Activated naive CD4-positive, alpha-beta T cell treated with anti-CD3 and anti-CD28 coated beads for 36 hours (primary cell): ENCODE measurements around the gene EIF5A. TPM values are rescaled to one million over a fixed set of nuclear protein-coding genes. Genes with fewer than 3 reads are reported as not detected.

Experiments
- CTCF ChIA-PET: fragments of 350-600 bp; sonication (Branson Sonifier 250); formaldehyde crosslinking; loops from one replicate; lab custom pipeline; 2021; ENCODE audit warnings: antibody characterized with exemption; lab: Charles Lee
- DNase-seq: peaks from one replicate; pipeline ENCODE4 v3.0.0-alpha.2; 2020
- H3K27ac Mint-ChIP-seq: one replicate; pipeline ENCODE4 v1.8.0; 2021; ENCODE audit warnings: mild to moderate bottlenecking, mixed read lengths
- H3K27me3 Mint-ChIP-seq: one replicate; pipeline ENCODE4 v1.8.0; 2021; ENCODE audit warnings: low read depth, mixed read lengths
- H3K36me3 Mint-ChIP-seq: one replicate; pipeline ENCODE4 v1.8.0; 2021; ENCODE audit warnings: low read depth, mixed read lengths
- H3K4me1 Mint-ChIP-seq: one replicate; pipeline ENCODE4 v1.8.0; 2021; ENCODE audit warnings: low read depth, mixed read lengths
- H3K4me3 Mint-ChIP-seq: one replicate; pipeline ENCODE4 v1.8.0; 2021; ENCODE audit warnings: mild to moderate bottlenecking, moderate library complexity, mixed read lengths
- H3K9me3 Mint-ChIP-seq: one replicate; pipeline ENCODE4 v1.8.0; 2021; ENCODE audit warnings: mixed read lengths
- intact Hi-C: fragments of 100-400 bp; cut with micrococcal nuclease; formaldehyde crosslinking; loops from one replicate; pipeline ENCODE4 v1.15.1; 2023
- total RNA-seq, 2 experiments: library from RNA; stranded (reverse); gene quantifications; one replicate each; pipeline ENCODE4 v1.2.3, GENCODE V29; 2021

EIF5A gene
- total RNA-seq, 2 experiments from 2014 or later: 757 to 792 TPM

DNA sequence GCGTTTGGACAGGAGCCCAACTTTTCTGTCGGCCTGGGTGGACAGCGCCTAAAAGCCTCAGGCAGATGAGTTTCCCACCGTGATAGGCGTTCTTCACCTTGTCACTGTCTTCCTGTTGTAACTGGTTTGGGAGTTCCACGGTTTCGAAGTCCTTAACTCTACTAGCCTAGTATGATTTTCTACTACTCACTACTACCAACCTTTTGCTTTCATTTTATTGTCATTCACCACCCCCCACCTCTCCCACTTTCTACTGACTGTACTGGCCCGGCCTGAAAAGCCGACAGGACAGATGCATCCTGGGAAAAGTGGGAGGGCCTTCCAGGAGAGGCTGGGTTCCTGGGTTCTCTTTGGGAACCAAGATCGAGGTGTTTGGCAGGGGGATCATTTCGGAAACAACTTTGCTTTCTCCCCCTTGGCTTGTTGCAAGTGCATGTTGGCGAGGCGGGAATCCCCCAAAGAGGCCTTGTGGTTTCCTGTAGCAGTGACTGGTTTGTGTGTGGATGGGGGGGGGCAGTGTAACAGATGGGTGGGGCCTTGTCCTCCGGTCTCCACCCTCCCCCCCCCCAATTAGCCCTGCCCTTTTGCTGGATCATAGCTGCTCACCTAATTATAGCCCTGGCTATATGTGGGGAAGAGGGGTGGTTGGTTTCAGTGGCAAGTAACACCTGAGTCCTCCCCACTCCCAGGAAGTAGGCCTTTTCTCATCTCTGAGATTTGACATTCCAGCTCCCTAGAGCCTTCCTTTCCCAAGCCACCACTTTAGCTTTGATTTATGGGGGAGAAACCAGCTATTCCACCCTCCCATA, 1.4 kb downstream of the EIF5A start:
- peak overlapping the region; percentile 96 for H3K27ac Mint-ChIP-seq
- H3K4me3 Mint-ChIP-seq: peak overlapping the region; percentile 78
- H3K9me3 Mint-ChIP-seq: no peaks in the 10 kb centered on the region
- peaks cover 48% of the 10 kb centered on the region for H3K36me3 Mint-ChIP-seq
- intact Hi-C loops: loop anchor here (1.0 to 5.0 kb wide), 5 partner anchors 176 to 548 kb away; partner anchors contain the start of genes CYB5D1, NAA38, POLR2A and TMEM88
- H3K27me3 Mint-ChIP-seq: no peaks in the 10 kb centered on the region
- CTCF ChIA-PET: interaction anchor here (0.9 to 1.4 kb wide), 4 partner anchors 11 to 28 kb away, joined by 3 to 4 read pairs (median 3); partner anchors contain the start of gene ACAP1
- peaks cover 49% of the 10 kb centered on the region for H3K4me1 Mint-ChIP-seq
- peak; percentile 92 for DNase-seq

DNA sequence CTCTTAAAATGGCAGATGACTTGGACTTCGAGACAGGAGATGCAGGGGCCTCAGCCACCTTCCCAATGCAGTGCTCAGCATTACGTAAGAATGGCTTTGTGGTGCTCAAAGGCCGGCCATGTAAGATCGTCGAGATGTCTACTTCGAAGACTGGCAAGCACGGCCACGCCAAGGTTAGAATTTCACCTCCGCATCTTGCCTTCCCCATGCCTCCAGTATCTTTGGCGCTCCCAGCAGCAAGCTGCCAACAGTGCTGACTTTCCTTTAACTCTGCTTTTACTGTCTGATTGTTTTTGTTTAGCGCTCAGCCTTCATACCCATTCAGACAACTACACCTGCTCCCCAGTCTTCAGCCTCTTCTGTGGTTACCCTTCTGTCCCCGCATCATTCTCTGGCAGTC, 2.2 kb downstream of the EIF5A start:
- H3K36me3 Mint-ChIP-seq: peaks cover 48% of the 10 kb centered on the region
- H3K27me3 Mint-ChIP-seq: no peaks in the 10 kb centered on the region
- CTCF ChIA-PET: interaction anchor here (1.0 to 1.5 kb wide), 5 partner anchors 11 to 47 kb away, joined by 3 to 4 read pairs (median 3); partner anchors contain the start of gene ACAP1
- no peak for DNase-seq
- peak overlapping the region; percentile 96 for H3K27ac Mint-ChIP-seq
- no peaks in the 10 kb centered on the region for H3K9me3 Mint-ChIP-seq
- intact Hi-C loops: loop anchor here (2.0 to 5.0 kb wide), 4 partner anchors 175 to 548 kb away; partner anchors contain the start of genes CYB5D1, NAA38, POLR2A and TMEM88
- H3K4me3 Mint-ChIP-seq: peak overlapping the region; percentile 78
- H3K4me1 Mint-ChIP-seq: peaks cover 57% of the 10 kb centered on the region

DNA sequence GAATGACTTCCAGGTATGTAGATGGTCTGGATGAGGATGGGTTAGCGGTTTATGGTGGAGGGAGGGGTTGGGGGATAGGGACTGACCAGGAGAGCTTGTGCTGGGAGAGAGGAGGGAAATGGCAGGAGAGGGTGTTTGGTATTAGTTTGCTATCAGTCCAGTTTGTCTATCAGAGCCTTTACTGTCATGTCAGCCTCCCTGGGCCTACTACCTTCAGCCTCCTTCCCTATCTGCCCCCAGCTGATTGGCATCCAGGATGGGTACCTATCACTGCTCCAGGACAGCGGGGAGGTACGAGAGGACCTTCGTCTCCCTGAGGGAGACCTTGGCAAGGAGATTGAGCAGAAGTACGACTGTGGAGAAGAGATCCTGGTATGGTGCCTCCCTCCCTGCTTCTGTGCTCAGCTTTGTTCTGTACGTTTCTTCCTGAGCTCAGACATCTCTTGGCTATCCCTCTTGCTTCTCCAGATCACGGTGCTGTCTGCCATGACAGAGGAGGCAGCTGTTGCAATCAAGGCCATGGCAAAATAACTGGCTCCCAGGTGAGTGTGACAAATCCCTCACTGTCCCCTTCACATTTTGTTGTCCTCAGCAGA, 3.8 kb downstream of the EIF5A start:
- H3K4me1 Mint-ChIP-seq: peaks cover 62% of the 10 kb centered on the region
- CTCF ChIA-PET: interaction anchor here (0.9 to 1.3 kb wide), 3 partner anchors 13 to 45 kb away, joined by 3 to 5 read pairs (median 3); no protein-coding TSS in a partner anchor

DNA sequence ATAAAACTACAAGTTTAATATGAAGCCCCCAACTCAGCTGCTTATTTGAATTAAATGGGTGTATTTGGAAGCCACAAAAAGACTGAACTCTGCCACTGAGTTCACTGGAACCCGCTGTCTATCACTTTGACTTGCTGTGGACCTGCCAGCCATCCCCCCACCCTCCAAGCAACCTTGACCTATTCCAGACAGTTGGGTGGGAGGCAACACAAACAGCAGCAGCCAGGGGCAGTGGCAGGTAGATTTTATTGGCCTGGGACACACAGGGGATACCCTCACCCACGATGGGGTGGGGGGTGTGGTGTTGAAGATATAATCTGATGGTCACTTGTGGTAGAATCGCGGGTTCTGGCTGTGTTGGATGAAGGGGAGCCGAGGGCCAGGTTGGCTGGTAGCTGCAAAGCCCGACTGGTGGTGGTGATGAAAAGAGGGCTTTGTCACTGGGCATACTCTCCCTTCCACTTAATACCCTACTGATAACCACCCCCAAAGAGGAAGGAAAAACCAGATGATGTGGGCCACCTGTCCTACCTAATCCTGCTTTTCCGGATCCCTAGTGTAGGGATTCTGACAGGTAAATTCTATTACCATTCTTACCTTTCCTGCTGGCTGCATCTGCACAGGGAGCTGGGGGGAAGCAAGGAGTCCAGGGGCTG, 5.1 kb downstream of the EIF5A start:
- peaks cover 47% of the 10 kb centered on the region for H3K36me3 Mint-ChIP-seq
- H3K9me3 Mint-ChIP-seq: no peaks in the 10 kb centered on the region
- CTCF ChIA-PET: interaction anchor here (0.6 to 2.4 kb wide), 2 partner anchors 16 to 88 kb away, joined by 4 to 9 read pairs; no protein-coding TSS in a partner anchor
- DNase-seq: no peak
- H3K4me3 Mint-ChIP-seq: peak overlapping the region; percentile 12
- no peaks in the 10 kb centered on the region for H3K27me3 Mint-ChIP-seq
- no peak overlapping the region for H3K27ac Mint-ChIP-seq
- intact Hi-C loops: no loop called here
- peaks cover 61% of the 10 kb centered on the region for H3K4me1 Mint-ChIP-seq

More for the DNA sequence above, 3.8 kb downstream of the EIF5A start:
- DNase-seq: no peak
- Mint-ChIP-seq H3K27ac (peak overlapping the region; percentile 1), H3K36me3 (peaks cover 48% of the 10 kb centered on the region), H3K9me3 (no peaks in the 10 kb centered on the region), H3K27me3 (no peaks in the 10 kb centered on the region), H3K4me3 (peak overlapping the region; percentile 11)
- intact Hi-C loops: no loop called here

DNA sequence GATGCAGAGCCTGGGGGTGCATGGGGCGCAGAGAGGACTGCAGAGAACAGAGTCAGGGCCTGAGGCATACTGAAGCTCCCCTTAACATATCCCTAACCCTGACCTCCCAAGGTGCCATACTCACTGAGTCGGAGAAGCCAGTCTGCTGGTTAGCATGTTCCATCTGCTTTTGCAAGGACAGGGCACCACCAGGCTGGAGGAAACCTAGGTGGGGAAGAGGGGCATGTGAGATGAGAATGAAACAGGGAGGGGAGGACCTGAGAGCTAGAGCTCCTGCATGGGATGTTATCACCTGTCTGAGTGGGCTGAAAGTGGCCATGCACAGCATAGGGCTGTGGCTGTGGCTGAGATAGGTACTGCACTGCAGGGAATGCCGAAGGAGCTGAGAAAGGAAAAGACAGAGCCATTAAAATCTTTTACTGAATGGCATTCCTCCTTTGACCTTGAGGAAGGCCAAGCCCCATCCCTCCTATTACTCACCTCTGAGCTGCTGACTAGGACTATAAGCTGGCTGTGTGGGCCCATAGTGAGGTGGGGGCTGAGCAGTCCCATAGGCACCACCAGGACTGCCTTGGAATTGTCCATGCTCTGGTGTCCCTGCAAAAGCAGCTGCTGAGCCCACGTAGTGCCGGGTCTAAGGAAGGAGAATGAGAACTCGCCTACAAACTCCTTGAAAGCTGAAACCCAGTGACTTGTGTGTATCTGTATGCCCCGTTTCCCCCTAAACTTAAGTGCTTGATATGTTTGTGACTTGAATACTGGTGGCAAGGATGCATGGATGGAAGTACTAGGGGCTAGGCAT, 5.9 kb downstream of the EIF5A start:
- H3K9me3 Mint-ChIP-seq: no peaks in the 10 kb centered on the region
- intact Hi-C loops: no loop called here
- H3K27ac Mint-ChIP-seq: no peak overlapping the region
- H3K4me3 Mint-ChIP-seq: peak overlapping the region; percentile 78
- H3K36me3 Mint-ChIP-seq: peaks cover 47% of the 10 kb centered on the region
- CTCF ChIA-PET: interaction anchor here (0.6 to 2.4 kb wide), 3 partner anchors 14 to 87 kb away, joined by 4 to 9 read pairs (median 4); no protein-coding TSS in a partner anchor
- peaks cover 61% of the 10 kb centered on the region for H3K4me1 Mint-ChIP-seq
- no peaks in the 10 kb centered on the region for H3K27me3 Mint-ChIP-seq
- DNase-seq: no peak

DNA sequence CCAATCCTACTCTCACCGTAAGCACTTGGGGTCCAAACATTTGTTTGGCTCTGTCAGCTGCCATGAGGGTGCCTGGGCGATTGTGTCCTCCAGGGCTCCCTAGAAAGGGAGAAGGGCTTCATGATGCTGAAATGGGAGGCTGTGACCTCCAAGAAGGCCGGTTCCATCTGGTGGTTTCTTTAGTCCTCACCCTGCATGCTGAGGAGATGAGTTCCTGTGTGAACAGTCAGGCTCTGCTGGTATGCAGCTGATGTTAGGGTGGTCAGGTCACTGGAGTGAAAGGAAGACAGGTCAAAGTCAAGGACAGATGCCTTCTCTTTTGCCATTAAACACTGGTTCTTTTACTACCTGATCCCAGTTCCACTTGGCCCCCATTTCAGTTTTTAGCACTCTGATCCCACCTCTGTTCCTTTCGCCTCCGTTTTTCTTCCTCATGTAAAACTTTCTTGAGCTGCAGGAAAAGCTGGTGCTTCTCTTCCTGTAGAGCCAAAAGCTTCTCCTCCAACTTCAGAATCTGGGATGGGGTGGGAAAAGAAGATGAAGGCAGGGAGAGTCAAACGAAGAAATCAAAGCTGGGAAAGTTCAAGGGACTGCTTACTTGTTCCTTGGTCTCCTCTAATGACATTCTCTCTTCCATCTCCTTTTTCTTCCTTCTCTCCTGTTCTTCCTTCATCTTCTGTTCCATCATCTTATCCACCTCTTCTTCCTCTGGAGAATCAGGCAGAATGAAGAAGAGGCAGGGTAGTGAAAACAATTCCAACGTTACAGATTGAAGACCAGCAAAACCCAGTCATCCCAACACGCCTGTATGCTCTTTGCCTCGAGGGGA, 6.7 kb downstream of the EIF5A start:
- Mint-ChIP-seq H3K4me1 (peaks cover 57% of the 10 kb centered on the region), H3K27ac (peak overlapping the region; percentile 70), H3K36me3 (peaks cover 44% of the 10 kb centered on the region), H3K4me3 (peak overlapping the region; percentile 78), H3K9me3 (no peaks in the 10 kb centered on the region), H3K27me3 (no peaks in the 10 kb centered on the region)
- DNase-seq: no peak
- intact Hi-C loops: loop anchor here (2.0 kb wide), 1 partner anchor 37 kb away; no protein-coding TSS in a partner anchor
- CTCF ChIA-PET: interaction anchor here (1.3 to 2.4 kb wide), 2 partner anchors 15 to 18 kb away, joined by 4 to 9 read pairs; no protein-coding TSS in a partner anchor

DNA sequence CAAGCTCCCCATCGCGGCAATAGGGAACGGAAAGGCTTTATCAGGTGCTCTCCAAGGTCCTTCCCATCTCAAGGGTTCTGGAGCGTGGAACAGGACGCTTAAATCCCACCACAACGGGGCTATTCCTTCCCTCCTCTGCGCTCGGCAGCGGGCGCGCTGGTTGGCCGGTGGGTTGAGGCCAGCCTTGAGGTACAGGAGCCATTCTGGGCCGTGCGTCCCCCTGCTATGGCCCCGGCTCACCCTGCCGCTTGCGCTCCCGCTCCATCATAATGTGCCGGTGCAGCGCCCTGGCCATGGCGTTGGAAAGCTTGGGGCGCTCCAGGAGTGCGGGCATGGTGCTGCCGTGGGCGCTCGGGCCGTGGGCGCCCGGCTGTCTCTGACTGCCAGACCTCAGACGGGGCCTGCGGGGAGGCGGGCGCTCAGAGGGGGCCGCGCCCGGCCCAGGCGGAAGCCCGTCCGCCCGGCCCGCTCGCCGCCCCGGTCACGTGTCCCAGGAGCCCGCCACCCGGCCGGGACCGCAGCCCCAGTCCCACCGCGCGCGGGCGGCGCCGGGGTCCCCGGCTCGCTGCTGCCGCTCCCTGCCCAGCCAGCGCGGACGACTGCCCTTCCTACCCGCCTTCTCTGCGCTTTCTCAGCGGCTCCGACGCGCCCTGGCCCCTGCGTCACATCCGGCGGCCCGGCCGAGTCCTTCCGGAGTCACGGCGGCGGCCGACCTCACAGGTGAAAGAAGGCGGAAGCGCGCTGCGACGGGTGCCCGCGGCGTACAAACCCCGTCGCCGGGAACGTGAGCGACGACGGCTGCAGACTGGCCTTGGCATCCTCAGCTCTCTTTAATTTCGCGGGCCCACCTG, 7.5 kb downstream of the EIF5A start, which contains the start of gene GPS2:
Gene GPS2 (minus strand): TSS at position 642 of the 851 bp plus-strand sequence. CDS start 308 bp downstream, at position 334.
- H3K9me3 Mint-ChIP-seq: no peaks in the 10 kb centered on the region
- DNase-seq: peak; percentile 95
- intact Hi-C loops: loop anchor here (1.0 to 2.0 kb wide), 2 partner anchors 8 to 36 kb away; partner anchors contain the start of gene EIF5A
- H3K4me3 Mint-ChIP-seq: peak within 1 kb of the TSS; percentile 86
- peaks cover 35% of the 10 kb centered on the region for H3K36me3 Mint-ChIP-seq
- no peaks in the 10 kb centered on the region for H3K27me3 Mint-ChIP-seq
- peak within 1 kb of the TSS; percentile 88 for H3K27ac Mint-ChIP-seq
- CTCF ChIA-PET: interaction anchor here (1.1 to 2.4 kb wide), 2 partner anchors 9 to 18 kb away, joined by 3 to 9 read pairs; no protein-coding TSS in a partner anchor
- peaks cover 49% of the 10 kb centered on the region for H3K4me1 Mint-ChIP-seq

DNA sequence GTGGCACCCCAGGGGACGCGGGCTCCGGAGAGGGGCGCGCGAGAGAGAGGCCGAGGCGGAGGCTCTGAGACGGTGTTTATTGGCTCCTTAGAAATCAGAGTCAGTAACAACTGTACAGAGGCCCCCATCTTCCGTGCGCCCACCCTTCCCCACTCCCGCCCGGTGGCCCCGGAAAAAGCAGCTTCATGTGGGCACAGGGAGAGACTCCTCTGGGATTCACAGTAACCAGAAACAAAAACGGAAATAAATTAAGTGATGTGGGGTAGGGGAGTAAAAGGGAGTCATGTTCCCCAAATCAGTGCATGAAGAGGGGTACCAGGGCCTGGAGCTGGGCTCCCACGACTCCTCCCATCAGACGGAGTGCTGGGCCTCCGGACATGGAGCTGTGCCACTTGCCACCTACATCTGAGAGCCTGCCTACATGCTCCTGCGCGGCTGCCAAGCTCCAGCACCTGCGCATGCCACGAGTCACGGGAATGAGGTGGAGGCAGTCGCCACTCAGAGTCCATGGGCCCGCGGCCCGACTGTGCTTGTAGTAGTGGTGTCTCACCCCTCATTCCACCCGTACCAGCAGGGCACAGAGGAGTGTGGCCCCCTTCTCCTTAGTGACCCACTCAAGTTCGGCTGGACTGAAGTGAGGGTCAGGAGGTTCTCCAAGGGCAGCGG, 8.3 kb downstream of the EIF5A start:
- DNase-seq: no peak
- CTCF ChIA-PET: interaction anchor here (1.1 kb wide), 1 partner anchor 9 kb away, joined by 3 read pairs; no protein-coding TSS in a partner anchor
- no peaks in the 10 kb centered on the region for H3K9me3 Mint-ChIP-seq
- no peaks in the 10 kb centered on the region for H3K27me3 Mint-ChIP-seq
- peak overlapping the region; percentile 88 for H3K27ac Mint-ChIP-seq
- intact Hi-C loops: loop anchor here (1.0 to 2.0 kb wide), 2 partner anchors 8 to 35 kb away; partner anchors contain the start of gene EIF5A
- H3K36me3 Mint-ChIP-seq: peaks cover 28% of the 10 kb centered on the region
- H3K4me3 Mint-ChIP-seq: peak overlapping the region; percentile 86
- H3K4me1 Mint-ChIP-seq: peaks cover 41% of the 10 kb centered on the region

DNA sequence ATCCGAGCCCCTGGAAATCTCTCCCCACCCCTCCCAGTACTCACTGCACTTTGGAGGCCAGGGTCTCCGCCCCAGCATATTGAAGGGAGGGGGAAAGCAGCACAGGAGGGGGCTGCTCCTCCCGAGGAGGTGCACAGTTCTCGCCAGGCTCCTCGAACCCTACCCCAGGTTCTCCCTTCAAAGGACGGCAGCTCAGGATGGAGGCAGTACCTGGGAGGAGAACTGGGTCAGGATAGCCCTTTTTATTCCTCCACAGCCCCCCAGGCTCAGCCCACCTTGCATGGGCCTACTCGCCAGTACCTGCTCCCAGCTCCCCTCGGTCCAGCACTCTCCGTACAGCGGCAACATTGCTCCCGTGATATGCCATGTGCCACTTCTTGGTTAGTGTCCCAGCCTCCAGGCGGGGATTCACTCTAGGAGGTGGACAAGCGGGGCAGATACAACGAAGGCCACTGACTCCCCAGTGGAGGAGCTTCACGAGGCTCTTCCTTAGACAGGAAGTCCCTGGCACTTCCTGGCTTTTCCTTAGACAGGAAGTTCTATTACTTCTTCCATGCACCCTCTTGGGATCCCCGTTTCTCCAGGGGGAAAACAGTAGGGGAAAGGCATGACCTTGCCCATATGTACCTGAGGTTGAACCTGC, 9.9 kb downstream of the EIF5A start:
- intact Hi-C loops: no loop called here
- peaks cover 21% of the 10 kb centered on the region for H3K36me3 Mint-ChIP-seq
- H3K27ac Mint-ChIP-seq: peak overlapping the region; percentile 41
- CTCF ChIA-PET: interaction anchor here (0.6 to 1.3 kb wide), 2 partner anchors 32 to 50 kb away, joined by 3 read pairs; no protein-coding TSS in a partner anchor
- no peaks in the 10 kb centered on the region for H3K9me3 Mint-ChIP-seq
- no peaks in the 10 kb centered on the region for H3K27me3 Mint-ChIP-seq
- H3K4me3 Mint-ChIP-seq: peak overlapping the region; percentile 50
- H3K4me1 Mint-ChIP-seq: peaks cover 28% of the 10 kb centered on the region
- no peak for DNase-seq
